Pulmonary artery endothelial cell (primary cell): ENCODE results near the gene CTAGE15. TPM values are rescaled to one million over a fixed set of nuclear protein-coding genes. Genes with fewer than 3 reads are reported as not detected.
"Not testable (repeated sequence)": the region's sequence is repeated elsewhere in the genome, so short reads cannot be mapped to it uniquely, and the experiment has no call there.

Source experiments
- DNase-seq: peaks from one replicate; pipeline ENCODE4 v3.0.0-alpha.2; 2011; ENCODE audit warnings: low read depth, low spot score
- total RNA-seq: library from RNA; depleted of rRNA; stranded (reverse); fragments of >200 nt; gene quantifications from 2 replicates; pipeline ENCODE4 v1.2.3, GENCODE V29; 2014

The CTAGE15 gene, protein sequence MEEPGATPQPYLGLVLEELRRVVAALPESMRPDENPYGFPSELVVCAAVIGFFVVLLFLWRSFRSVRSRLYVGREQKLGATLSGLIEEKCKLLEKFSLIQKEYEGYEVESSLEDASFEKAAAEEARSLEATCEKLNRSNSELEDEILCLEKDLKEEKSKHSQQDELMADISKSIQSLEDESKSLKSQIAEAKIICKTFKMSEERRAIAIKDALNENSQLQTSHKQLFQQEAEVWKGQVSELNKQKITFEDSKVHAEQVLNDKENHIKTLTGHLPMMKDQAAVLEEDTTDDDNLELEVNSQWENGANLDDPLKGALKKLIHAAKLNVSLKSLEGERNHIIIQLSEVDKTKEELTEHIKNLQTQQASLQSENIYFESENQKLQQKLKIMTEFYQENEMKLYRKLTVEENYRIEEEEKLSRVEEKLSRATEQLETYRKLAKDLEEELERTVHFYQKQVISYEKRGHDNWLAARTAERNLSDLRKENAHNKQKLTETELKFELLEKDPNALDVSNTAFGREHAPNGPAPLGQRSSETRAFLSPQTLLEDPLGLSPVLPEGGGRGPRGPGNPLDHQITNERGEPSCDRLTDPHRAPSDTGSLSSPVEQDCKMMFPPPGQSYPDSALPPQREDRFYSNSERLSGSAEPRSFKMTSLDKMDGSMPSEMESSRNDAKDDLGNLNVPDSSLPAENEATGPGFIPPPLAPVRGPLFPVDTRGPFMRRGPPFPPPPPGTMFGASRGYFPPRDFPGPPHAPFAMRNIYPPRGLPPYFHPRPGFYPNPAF
- 0.13 and 0.28 TPM in 2 replicates for total RNA-seq

- not testable (repeated sequence) for DNase-seq
Observed at GRCh38 chr7:143571501-143571900, at the start of gene CTAGE15. TSS of gene CTAGE15 (plus strand) at chr7:143571801. CDS start at chr7:143571818, 17 bp downstream.

DNA sequence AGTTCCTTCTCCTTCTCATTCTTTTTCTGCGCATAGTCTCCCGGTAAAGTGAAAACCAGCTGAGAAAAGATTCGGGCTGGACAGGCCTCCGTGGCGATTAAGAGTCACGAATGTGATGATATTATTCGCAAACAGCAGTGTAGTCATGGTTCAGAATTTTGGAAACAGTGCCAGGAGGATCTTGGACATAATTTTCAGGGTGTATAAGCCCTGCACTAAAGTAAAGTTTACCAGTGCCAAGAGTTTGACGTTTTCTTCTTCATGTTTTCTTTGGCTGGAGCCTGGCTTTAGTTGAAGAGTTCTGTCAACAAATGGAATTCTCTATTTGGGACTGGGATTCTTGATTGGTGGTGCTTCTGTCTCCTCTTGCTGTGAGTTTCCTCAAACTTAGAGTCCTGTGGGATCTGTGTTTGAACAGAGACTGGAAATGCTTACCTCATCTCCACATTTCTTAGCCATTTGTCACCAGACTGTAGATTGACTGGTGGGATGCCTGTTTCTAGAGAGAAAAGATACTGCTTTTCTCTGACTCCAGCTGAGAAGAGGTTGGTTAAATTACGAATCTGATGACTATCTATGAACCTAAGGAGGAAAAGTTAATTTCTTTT is 49.2 kb upstream of the CTAGE15 start:
- not testable (repeated sequence) for DNase-seq

DNA sequence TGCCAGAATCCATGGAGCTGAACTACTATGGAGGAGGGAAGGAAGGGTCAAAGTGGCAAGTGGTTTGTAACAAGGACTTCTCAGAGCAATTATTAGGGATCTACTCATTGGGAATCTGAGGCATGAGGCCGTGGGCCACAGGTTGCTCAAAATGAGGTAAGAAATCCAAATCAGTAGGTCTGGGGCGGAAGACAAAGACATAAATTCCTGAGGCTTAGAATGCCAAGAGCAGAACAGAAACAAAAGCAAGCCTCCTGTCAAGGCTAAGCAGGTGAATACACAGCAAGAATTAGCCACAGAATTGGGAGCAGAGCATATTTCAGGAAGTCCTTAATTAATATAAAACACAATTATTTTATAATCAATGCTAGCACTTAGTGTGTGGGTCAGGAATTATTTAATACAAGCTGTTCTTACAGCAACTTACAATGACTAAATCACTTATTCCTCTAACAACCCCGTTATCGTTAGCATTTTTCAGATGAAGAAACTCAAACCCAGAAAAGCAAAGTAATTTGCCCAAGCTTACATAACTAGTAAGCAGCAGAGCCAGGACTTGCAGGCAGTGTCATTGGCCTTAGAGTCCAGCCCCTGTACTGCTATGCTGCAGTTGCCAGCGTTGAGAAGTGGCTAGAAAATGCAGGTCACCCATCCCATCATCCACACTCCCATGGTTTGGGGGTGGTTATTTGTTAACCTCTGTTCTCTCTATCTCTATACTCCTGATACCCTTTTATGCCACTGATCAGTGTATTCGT is 40.3 kb upstream of the CTAGE15 start:
- not testable (repeated sequence) for DNase-seq

- DNase-seq = not testable (repeated sequence)
Observed at GRCh38 chr7:143531932-143532331, 39.7 kb upstream of the CTAGE15 start.

- DNase-seq = not testable (repeated sequence)
Observed at GRCh38 chr7:143533213-143533839, 38.3 kb upstream of the CTAGE15 start.

DNA sequence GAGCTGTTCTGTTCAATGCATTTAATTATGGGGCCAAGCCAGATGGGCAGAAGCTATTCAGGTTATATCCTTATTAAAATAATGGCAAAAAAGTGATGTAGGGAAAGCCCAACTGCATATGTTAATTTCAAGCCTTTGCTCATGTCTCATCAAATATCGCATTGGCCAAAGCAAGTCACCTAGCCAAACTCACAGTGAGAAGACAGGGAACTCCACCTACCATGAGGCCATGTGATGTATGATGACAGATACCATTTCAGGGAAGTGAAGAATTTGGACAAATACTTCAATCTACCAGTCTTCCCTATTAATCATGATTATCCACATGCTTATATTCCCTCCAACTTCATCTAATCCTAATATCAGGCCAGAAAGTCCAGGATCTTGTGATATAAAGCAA is 35.2 kb upstream of the CTAGE15 start:
- DNase-seq = not testable (repeated sequence)

- not testable (repeated sequence) for DNase-seq
Observed at GRCh38 chr7:143543288-143544038, 28.1 kb upstream of the CTAGE15 start.

DNA sequence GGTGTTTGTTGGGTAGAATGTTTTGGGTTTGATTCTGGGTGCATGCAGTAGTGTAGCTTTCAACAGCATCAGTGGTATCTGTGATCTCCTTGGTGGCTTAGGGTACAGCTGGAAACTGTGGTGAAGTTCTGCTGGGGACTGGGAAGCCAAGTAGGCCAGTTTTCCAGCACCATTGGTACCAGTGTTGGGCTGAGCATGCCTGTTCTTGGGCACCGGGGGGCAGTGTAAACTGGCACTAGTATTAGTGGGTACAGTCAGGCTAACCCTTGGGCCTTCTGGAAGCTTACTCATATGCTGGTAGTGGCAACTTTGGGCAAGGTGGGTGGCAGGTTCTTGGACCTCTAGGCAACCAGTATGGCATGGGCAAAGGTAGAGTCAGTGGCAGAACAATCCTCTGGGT is 15.6 kb upstream of the CTAGE15 start:
- DNase-seq = not testable (repeated sequence)

DNA sequence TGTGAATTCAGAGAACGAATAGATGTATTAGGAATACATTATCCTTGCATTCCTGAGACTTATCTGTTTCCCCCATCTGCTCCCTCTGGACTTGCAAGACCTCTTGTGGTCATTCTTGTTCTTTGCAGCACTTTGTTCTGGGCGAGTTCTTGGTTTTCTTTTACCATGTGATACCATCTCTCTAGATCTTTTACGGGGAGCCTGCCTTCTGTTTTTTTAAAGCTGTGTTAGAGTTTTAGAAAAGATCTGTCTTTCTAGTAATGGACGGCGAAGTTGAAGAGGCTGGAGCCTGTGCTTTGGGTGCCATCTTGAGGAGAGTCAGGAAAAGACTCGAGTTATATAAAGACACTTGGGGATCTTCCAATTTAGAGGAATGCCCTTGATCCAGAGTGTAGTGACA is 8.3 kb upstream of the CTAGE15 start:
- DNase-seq = not testable (repeated sequence)

DNA sequence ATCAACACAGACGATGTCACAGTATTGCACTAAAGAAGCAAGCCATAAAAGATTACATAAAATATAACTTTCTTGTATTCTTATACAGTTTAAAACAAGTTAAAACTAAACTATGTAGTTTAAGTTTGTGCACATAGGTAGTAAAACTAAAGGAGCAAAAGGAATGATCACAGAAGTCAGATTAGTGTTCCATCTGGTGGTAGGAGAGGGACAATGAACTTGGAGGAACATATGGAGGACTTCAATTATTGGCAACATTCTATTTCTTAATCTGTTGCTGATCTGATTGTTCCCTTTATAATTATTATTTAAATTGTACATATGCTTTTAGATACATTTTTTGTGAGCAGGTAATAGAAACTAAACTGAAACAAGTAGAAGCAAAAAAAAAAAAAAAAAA is 5.6 kb upstream of the CTAGE15 start:
- not testable (repeated sequence) for DNase-seq

DNA sequence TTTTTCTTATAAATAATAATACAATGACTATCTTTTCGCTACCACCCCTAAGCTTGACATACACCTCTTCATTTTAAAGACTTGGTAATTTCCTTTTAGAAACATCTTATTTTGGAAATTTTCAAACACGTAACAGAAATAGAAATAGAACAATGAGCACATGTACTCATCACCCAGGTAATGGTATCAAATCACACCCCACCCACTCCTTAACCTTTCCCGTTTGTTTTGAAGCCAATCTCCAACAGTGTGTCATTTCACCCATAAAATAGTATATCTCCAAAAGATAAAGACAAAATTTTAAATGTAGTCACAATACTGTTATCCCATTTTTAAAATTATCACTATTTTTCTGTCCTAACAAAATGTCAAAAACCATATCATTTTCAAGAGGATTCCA is 16.6 kb downstream of the CTAGE15 start:
- not testable (repeated sequence) for DNase-seq

DNA sequence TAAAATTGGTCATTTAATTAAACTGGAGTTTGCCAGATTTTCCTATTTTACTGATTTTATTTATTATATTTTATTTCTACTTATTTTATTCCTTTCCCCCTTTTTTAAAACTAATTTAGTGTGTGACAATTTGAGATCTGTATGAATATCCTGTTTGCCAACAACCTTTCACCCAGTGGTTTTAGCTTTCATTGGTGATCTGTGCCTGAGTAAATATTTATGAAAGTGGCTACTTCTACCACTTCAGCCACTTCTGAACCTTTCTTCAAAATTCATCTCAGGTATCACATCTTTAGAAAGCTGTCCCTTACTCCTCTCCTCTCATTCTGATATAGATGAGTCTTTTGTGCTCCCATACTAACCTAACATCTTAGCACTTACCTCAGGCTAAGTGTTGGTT is 18.3 kb downstream of the CTAGE15 start:
- not testable (repeated sequence) for DNase-seq

- DNase-seq = not testable (repeated sequence)
Observed at GRCh38 chr7:143598086-143598485, 26.5 kb downstream of the CTAGE15 start.

GRCh38 chr7:143603549-143603948 is 31.9 kb downstream of the CTAGE15 start:
- DNase-seq = not testable (repeated sequence)

DNA sequence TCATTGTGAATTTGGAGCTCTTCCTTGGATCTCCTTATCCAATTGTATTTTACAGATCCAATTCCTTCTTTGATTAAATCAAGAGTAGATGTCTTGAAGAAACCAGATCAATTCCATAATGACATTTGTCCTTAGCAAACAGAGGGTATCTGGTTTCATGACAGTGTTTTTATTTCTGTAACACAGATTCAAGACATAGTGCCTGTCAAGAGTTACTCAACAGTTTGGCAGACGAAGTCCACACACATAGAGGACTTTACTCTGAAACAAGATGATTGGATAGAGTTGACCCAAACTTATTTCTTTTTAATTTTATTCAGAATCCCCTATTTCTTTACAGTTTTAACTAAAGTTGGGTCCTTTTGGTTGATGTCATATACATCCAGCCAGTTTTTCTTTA is 34.5 kb downstream of the CTAGE15 start:
- DNase-seq = not testable (repeated sequence)

DNA sequence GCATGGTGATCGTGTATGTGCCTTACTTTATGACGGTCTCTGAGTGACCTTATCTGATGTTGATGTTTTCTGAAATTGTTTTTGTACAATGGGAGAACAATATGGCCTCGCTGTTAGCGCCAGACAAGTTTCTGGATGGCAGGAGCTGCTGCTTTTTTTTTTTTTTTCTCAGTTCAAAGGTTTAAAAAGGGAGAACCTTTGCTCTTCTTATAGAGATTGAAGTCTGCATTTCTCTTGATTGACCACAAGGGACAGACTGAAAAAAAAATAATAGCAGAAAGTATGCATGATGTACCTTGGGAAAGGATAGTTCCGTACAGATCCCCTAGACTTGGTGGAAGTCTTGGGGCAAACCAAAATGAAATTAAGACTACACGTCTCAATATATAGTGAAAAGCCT is 43.9 kb downstream of the CTAGE15 start:
- not testable (repeated sequence) for DNase-seq

- not testable (repeated sequence) for DNase-seq
Observed at GRCh38 chr7:143617204-143617603, 45.6 kb downstream of the CTAGE15 start.

DNA sequence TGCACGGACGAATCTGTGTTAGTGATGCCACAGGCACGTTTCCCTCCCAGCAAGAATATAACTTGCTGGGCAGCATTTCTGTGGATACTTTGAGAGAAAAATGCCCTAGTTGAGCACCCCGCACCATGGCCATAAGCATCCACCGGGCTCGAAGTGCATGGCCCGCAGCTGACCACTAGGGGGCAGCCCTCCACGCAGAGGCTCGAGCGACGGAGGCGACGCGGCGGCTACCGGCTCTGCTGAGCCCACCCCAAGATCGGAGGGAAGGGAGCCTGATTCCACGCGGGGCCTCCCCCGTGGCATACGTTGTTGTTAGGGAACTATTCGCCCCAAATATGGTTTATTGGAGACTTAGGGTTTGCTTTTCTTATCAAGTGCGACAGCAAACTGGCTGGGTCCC is 48.5 kb downstream of the CTAGE15 start:
- not testable (repeated sequence) for DNase-seq

DNA sequence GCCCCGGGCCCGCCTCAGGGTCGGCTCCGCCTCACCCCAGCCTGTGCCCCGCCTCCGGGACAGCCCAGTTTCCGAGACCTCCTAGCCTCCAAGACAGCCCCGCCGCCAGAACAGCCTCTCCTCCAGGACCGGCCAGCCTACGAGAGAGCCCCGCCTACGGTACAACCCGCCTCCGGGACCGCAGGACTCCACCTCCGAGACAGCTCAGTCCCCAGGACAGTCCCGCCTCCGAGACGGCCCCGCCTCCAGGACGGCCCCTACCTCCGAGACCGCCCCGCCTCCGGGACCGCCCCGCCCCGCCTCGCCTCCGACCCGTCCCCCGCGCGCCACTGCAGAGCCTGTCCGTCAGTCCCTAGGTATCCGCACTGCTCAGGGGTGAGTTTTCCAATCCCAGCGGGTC is 49.0 kb downstream of the CTAGE15 start, which contains the start of gene TCAF2:
Gene TCAF2 (plus strand): TSS at position 329 of the 400 bp plus-strand sequence.
- DNase-seq = not testable (repeated sequence)

GRCh38 chr7:143621175-143621574 is 49.6 kb downstream of the CTAGE15 start:
- not testable (repeated sequence) for DNase-seq
